Fibroblast of lung (primary cell): ENCODE results near the gene REPS2. TPM values are rescaled to one million over a fixed set of nuclear protein-coding genes. Genes with fewer than 3 reads are reported as not detected.

Experiments used
- DNase-seq, 2 donors: peaks; one replicate each; pipeline versions ENCODE4 v3.0.0 to v3.0.0-alpha.2; 2010; ENCODE audit warnings: low read depth in 2 of 2
- H2AFZ ChIP-seq: 2 replicates; pipeline ENCODE4 v1.5.1; 2012; ENCODE audit warnings: low read length, control low read depth, inconsistent platforms
- H3K27ac ChIP-seq: 2 replicates; pipeline ENCODE4 v1.5.1; 2011; ENCODE audit warnings: low read length, control low read depth; ENCODE audit not compliant: insufficient read depth
- H3K27me3 ChIP-seq: 2 replicates; pipeline ENCODE4 v1.5.1; 2011; ENCODE audit warnings: mild to moderate bottlenecking, low read length; ENCODE audit not compliant: control insufficient read depth, insufficient read depth
- H3K36me3 ChIP-seq: 2 replicates; pipeline ENCODE4 v1.5.1; 2011; ENCODE audit warnings: low read length; ENCODE audit not compliant: control insufficient read depth, insufficient read depth
- H3K4me1 ChIP-seq: 2 replicates; pipeline ENCODE4 v1.5.1; 2011; ENCODE audit warnings: low read length; ENCODE audit not compliant: control insufficient read depth, insufficient read depth; ENCODE audit errors: extremely low read depth
- H3K4me2 ChIP-seq: 2 replicates; pipeline ENCODE4 v1.5.1; 2011; ENCODE audit warnings: low read length, control low read depth; ENCODE audit not compliant: insufficient read depth; ENCODE audit errors: extremely low read depth
- H3K4me3 ChIP-seq, 4 experiments: fragments of 200-600 bp in 1 of 4; sonication (generic) in 1 of 4; replicated peaks in 1 of 4; 2 replicates each; pipeline ENCODE4 v1.5.1; 2011 to 2016; ENCODE audit warnings: low read length in 4 of 4, low read depth in 3 of 4, mild to moderate bottlenecking in 3 of 4, control low read depth in 2 of 4, inconsistent platforms in 1 of 4, mixed read lengths in 1 of 4; ENCODE audit not compliant: insufficient read depth in 1 of 4; ENCODE audit errors: control extremely low read depth in 1 of 4
- H3K79me2 ChIP-seq: 2 replicates; pipeline ENCODE4 v1.5.1; 2012; ENCODE audit warnings: mild to moderate bottlenecking, low read length, inconsistent platforms; ENCODE audit not compliant: control insufficient read depth, insufficient read depth
- H3K9ac ChIP-seq: 2 replicates; pipeline ENCODE4 v1.5.1; 2011; ENCODE audit warnings: mild to moderate bottlenecking, low read length, control low read depth; ENCODE audit not compliant: insufficient read depth
- H3K9me3 ChIP-seq: 2 replicates; pipeline ENCODE4 v1.5.1; 2012; ENCODE audit warnings: low read depth, low read length; ENCODE audit not compliant: control insufficient read depth, insufficient read depth
- H4K20me1 ChIP-seq: 2 replicates; pipeline ENCODE4 v1.5.1; 2011; ENCODE audit warnings: low read length; ENCODE audit not compliant: control insufficient read depth, insufficient read depth; ENCODE audit errors: extremely low read depth
- EZH2 ChIP-seq: IDR thresholded peaks from 2 replicates; pipeline ENCODE4 v1.5.1; 2012; ENCODE audit warnings: low read length, control low read depth, mild to moderate bottlenecking; ENCODE audit errors: missing control alignments
- polyA plus RNA-seq, 2 donors: library from polyadenylated mRNA; depleted of rRNA in 1 of 2; stranded (reverse) in 1 of 2; unstranded in 1 of 2; fragments of >200 nt; gene quantifications; 2 replicates each; pipeline ENCODE4 v1.2.1, GENCODE V29; 2011 to 2012; ENCODE audit warnings: missing spikeins in 1 of 2
- total RNA-seq: library from RNA; depleted of rRNA; stranded (reverse); fragments of >200 nt; gene quantifications from 2 replicates; pipeline ENCODE4 v1.2.1, GENCODE V29; 2014
- TF ChIP-seq, protein P1 (sequence below), 2 donors: IDR thresholded peaks in 1 of 2; conservative IDR thresholded peaks in 1 of 2; 1 replicate in 1 of 2; 2 replicates in 1 of 2; pipeline ENCODE4 v1.5.1; 2011 to 2012; ENCODE audit warnings: low read length in 2 of 2, control low read depth in 1 of 2, inconsistent platforms in 1 of 2, low read depth in 1 of 2, mild to moderate bottlenecking in 1 of 2

The REPS2 gene
- total and polyA plus RNA-seq, 2 donors (not counting 1 experiment from before 2014, with no cell fraction given) = 0.27 to 0.50 TPM

GRCh38 chrX:17164079-17164478 is 217.6 kb downstream of the REPS2 start:
- Histone ChIP-seq H3K9ac (no peak overlapping the region), H4K20me1 (no peaks in the 10 kb centered on the region), H3K9me3 (no peaks in the 10 kb centered on the region), H3K36me3 (no peaks in the 10 kb centered on the region), H3K4me3 (no peak overlapping the region), H2AFZ (no peak overlapping the region), H3K27me3 (no peaks in the 10 kb centered on the region), H3K4me2 (no peak overlapping the region), H3K4me1 (no peaks in the 10 kb centered on the region), H3K79me2 (no peaks in the 10 kb centered on the region), H3K27ac (no peak overlapping the region)
- DNase-seq = no peak
- no peak for TF ChIP-seq EZH2
- TF ChIP-seq, protein P1, sequence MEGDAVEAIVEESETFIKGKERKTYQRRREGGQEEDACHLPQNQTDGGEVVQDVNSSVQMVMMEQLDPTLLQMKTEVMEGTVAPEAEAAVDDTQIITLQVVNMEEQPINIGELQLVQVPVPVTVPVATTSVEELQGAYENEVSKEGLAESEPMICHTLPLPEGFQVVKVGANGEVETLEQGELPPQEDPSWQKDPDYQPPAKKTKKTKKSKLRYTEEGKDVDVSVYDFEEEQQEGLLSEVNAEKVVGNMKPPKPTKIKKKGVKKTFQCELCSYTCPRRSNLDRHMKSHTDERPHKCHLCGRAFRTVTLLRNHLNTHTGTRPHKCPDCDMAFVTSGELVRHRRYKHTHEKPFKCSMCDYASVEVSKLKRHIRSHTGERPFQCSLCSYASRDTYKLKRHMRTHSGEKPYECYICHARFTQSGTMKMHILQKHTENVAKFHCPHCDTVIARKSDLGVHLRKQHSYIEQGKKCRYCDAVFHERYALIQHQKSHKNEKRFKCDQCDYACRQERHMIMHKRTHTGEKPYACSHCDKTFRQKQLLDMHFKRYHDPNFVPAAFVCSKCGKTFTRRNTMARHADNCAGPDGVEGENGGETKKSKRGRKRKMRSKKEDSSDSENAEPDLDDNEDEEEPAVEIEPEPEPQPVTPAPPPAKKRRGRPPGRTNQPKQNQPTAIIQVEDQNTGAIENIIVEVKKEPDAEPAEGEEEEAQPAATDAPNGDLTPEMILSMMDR (conservative IDR thresholded peaks at IDR 0.05 in 1 of 2, IDR thresholded peaks at IDR 0.05 in 1 of 2; ENCODE audit: low read depth in 1 of 2, low read length in 2 of 2) = no peak

DNA sequence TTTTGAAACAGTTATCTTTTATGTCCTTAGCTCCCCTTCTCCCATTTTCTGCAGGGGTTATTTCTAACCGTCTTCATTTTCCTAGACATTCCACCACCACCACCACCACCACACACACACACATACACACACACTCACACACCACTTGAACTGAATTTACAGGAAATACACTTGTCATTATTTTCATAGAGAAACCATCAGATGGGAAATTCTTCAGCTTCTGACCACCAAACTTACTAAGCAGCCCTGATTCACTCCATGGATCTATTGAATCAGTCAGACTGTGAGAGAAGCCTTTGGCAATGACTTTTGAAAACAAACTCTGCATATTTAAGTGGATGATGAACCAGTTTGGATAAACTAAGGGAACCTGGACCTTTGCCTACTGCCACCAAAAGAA is 218.5 kb downstream of the REPS2 start:
- no peaks in the 10 kb centered on the region for H3K4me1 ChIP-seq
- no peak overlapping the region for H3K4me2 ChIP-seq
- H3K27ac ChIP-seq = no peak overlapping the region
- no peaks in the 10 kb centered on the region for H3K27me3 ChIP-seq
- H3K4me3 ChIP-seq = no peak overlapping the region
- H3K9ac ChIP-seq = no peak overlapping the region
- peak; percentile 58 to 94 for DNase-seq
- H3K9me3 ChIP-seq = no peaks in the 10 kb centered on the region
- no peaks in the 10 kb centered on the region for H3K36me3 ChIP-seq
- TF ChIP-seq EZH2 = no peak
- TF ChIP-seq, protein P1 (conservative IDR thresholded peaks at IDR 0.05 in 1 of 2, IDR thresholded peaks at IDR 0.05 in 1 of 2; ENCODE audit: low read depth in 1 of 2, low read length in 2 of 2) = no peak
- no peaks in the 10 kb centered on the region for H4K20me1 ChIP-seq
- H2AFZ ChIP-seq = no peak overlapping the region
- H3K79me2 ChIP-seq = no peaks in the 10 kb centered on the region

- no peak for DNase-seq
- TF ChIP-seq EZH2 = no peak
- TF ChIP-seq, protein P1 (conservative IDR thresholded peaks at IDR 0.05 in 1 of 2, IDR thresholded peaks at IDR 0.05 in 1 of 2; ENCODE audit: low read depth in 1 of 2, low read length in 2 of 2) = no peak
Measured at GRCh38 chrX:17167915-17168314, 221.5 kb downstream of the REPS2 start.

More at GRCh38 chrX:17167915-17168314, 221.5 kb downstream of the REPS2 start:
- Histone ChIP-seq H3K4me3 (no peak overlapping the region), H3K79me2 (no peaks in the 10 kb centered on the region), H3K27ac (no peak overlapping the region), H3K9ac (no peak overlapping the region), H3K4me1 (no peaks in the 10 kb centered on the region), H2AFZ (no peak overlapping the region), H3K9me3 (no peaks in the 10 kb centered on the region), H4K20me1 (no peaks in the 10 kb centered on the region), H3K4me2 (no peak overlapping the region), H3K36me3 (no peaks in the 10 kb centered on the region), H3K27me3 (no peaks in the 10 kb centered on the region)
